ENCODE data around the gene GNA12.

- TF ChIP-seq CTCF (IDR thresholded peaks at IDR 0.05; ENCODE audit: insufficient read depth, low read depth, low read length): no peak
- TF ChIP-seq EZH2 (IDR thresholded peaks at IDR 0.05; ENCODE audit: insufficient read depth, low read length): no peak
Observed at GRCh38 chr7:2873686-2874551, 29.8 kb upstream of the GNA12 start.
